ENCODE results near the gene SP9. TPM values are rescaled to one million over a fixed set of nuclear protein-coding genes. Genes with fewer than 3 reads are reported as not detected.

SP9 gene
- total RNA-seq, 2 donors from 2014 or later, result not detected

DNA sequence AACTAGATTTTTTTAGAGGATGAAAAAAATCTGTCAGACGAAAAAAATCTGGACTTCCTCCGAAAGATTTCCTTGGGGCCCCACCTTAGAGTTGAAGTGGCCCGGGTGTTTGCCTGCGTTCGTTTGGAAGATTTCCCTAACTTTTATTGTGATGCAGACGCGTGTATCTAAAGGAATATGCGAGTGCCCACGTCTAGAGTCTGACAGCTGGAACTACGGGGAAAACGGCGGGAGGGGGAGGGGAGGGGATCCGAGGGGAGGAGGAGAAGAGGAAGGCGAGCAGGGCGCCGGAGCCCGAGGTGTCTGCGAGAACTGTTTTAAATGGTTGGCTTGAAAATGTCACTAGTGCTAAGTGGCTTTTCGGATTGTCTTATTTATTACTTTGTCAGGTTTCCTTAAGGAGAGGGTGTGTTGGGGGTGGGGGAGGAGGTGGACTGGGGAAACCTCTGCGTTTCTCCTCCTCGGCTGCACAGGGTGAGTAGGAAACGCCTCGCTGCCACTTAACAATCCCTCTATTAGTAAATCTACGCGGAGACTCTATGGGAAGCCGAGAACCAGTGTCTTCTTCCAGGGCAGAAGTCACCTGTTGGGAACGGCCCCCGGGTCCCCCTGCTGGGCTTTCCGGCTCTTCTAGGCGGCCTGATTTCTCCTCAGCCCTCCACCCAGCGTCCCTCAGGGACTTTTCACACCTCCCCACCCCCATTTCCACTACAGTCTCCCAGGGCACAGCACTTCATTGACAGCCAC is 2.4 kb upstream of the SP9 start:
- intact Hi-C loops (cut with DNase I), result no loop called here
- DNase-seq, result no peak
- no peak for ATAC-seq

DNA sequence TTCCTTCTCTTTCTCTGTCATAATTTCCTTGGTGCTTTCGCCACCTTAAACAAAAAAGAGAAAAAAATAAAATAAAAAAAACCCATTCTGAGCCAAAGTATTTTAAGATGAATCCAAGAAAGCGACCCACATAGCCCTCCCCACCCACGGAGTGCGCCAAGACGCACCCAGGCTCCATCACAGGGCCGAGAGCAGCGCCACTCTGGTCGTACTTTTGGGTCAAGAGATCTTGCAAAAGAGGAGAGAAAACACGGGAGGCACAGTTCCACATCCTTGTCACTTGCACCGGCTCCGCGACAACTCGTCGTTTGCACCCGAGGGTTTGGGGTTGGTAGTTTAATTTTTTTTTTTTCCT is 1.8 kb upstream of the SP9 start:
- ATAC-seq (no peak), DNase-seq (no peak)
- intact Hi-C loops (cut with DNase I), result no loop called here

DNA sequence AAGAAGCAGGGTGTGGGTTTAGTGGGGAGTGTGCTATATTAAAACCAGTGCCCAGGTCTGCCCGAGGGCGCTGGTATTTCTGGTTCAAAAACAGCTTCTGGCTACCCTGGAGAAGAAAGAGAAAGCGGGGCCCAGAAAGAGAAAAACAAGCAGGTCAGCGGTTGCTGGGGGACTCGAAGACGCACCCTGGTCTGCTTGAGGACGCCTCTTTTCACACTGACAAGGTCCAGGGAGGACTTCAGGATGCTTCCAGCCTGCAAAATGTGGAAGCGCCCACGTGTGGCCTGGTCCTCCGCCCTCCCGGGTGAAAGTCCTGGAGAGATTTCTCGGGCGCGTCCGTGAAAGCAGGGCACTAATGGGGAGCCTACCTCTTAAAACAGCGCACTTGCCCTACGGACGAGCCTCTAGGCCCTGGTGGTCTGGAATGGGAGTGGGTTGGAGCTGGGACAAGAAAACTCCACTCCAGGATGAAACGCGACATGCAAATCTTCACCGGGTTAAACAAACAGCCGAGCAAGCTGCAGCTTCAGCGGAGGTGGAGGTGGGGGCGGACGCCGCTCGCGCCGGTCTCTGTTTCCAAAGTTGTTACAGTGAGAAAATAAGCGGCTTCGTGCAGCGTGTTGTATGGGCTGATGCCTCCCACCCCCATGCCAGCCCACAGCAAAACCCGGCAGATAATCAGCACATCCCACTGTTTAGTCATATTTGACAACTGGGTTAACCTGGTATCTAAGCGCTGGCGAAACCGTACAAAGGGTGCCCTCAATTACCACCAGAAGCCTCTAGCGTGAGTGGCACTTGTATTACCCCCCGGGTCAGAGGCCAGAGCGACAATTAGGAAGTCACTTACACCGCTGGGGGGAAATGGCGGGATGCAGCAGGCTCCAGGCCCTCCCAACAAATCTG is 1.1 kb upstream of the SP9 start:
- DNase-seq (no peak), ATAC-seq (no peak)
- intact Hi-C loops (cut with DNase I), result no loop called here

DNA sequence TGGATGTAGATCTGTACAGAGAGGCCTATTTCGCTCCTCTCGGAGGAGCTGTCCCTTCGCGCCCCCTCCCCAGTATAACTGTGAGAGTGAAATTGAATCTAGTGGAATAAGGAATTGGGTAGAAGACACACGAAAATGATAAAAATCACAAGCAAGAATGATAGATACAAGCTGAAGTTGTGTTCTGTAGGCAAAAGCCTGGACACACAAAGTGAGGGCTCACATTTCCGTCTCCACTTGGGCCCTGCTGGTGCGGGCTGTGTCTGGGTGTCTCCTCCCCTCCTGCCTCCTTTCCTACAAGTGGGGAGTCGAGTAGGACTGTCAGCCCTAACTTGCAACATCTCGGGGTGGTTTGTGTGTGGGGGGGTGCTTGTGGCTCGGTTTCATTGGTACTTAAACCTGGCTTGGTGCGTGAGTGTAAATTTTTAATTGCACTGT is 457 bp upstream of the SP9 start:
- ATAC-seq (no peak), DNase-seq (no peak)
- intact Hi-C loops (cut with DNase I), result no loop called here

DNA sequence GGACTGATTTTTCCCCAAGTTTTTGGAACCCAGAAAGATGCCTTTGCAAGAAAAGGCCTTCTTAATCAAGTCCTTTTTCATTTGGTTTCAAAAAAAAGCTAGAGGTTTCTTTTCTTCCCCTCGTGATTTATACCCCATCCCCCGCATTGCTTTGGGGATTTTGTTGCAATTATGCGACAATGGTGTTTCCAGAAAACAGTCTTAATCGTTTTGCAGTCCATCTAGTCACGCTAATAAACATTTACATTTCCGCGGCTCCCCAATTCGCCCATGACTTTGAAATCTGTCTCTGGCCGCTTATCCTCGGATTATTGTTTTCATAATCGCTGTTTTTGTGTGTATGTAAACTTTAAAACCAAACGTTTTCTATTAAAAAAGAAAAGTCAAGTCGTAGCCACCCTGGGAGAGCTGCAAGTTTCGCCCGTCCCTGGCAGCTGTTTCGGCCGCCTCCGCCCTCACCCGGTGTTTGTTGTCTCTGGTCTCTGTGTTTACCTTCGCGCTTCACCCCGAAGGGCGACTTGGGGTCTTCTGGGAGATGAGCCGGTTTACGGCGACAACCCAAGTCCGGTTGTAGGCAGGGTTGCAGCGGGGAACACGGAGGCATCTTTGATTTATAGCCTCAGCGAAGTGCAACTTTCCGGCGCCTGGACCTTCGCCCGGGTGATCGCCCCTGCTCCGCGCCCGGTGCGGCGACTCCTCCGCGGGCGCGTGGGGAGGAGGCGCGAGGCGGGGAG is 667 bp downstream of the SP9 start:
- DNase-seq, result no peak
- no peak for ATAC-seq
- intact Hi-C loops (cut with DNase I), result no loop called here

DNA sequence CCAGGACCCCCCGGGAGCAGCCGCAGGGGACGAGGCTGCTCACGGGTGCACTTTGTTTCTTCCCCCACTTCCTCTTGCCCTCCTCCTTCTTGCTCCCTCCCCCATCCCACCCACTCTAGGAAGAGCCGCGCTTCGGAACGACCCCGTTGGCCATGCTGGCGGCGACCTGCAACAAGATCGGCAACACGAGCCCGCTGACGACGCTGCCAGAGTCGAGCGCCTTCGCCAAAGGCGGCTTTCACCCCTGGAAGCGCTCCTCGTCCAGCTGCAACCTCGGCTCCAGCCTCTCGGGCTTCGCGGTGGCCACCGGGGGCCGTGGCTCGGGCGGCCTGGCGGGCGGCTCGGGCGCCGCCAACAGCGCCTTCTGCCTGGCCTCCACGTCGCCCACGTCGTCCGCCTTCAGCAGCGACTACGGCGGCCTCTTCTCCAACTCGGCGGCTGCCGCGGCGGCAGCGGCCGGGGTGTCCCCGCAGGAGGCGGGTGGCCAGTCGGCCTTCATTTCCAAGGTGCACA is 1.3 kb downstream of the SP9 start:
- peak; percentile 10 to 12 for ATAC-seq
- intact Hi-C loops (cut with DNase I), result no loop called here
- no peak for DNase-seq

DNA sequence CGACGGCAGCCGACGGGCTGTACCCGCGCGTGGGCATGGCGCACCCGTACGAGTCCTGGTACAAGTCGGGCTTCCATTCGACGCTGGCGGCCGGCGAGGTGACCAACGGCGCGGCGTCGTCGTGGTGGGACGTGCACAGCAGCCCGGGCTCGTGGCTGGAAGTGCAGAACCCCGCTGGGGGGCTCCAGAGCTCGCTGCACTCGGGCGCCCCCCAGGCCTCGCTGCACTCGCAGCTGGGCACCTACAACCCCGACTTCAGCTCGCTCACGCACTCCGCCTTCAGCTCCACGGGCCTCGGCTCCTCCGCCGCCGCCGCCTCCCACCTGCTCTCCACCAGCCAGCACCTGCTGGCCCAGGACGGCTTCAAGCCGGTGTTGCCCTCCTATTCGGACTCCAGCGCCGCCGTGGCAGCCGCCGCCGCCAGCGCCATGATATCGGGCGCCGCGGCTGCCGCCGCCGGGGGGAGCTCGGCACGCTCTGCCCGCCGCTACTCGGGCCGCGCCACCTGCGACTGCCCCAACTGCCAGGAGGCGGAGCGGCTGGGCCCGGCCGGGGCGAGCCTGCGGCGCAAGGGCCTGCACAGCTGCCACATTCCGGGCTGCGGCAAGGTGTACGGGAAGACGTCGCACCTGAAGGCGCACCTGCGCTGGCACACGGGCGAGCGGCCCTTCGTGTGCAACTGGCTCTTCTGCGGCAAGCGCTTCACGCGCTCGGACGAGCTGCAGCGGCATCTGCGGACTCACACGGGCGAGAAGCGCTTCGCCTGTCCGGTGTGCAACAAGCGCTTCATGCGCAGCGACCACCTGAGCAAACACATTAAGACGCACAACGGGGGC is 2.0 kb downstream of the SP9 start:
- intact Hi-C loops (cut with DNase I), result no loop called here
- ATAC-seq (peak; percentile 27 to 28), DNase-seq (no peak)

DNA sequence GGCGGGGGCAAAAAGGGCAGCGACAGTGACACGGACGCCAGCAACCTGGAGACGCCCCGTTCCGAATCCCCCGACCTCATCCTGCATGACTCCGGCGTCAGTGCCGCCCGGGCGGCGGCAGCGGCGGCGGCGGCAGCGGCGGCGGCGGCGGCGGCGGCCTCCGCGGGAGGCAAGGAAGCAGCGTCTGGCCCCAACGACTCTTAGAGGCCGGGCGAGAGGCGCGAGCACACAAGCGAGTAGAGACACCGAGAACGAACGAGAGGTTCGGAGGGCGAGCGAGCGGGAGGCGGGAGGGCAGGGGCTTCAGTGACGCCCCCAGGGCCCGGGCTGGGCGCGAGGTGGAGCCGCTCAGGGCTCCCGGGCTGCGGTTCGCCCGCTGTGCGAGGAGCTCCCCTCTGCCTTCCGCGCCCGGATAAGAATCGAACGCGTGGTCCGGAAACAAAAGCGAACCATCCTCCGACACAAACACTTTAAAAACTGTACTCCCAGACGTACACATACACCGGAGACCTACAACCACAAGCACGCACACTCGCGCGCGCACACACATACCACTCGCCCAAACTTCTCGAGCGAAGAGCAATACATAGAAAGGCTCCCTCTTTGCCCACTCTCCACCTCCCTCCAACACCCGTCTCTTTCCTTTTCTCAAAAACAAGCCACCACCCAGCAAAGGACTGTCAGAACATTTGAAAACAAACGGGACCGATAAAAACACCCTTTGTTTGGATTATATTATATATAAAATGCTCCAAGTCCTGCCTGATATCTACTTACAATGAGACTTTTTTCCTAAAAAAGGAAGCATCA is 2.8 kb downstream of the SP9 start:
- DNase-seq (no peak), ATAC-seq (no peak)
- intact Hi-C loops (cut with DNase I), result no loop called here

DNA sequence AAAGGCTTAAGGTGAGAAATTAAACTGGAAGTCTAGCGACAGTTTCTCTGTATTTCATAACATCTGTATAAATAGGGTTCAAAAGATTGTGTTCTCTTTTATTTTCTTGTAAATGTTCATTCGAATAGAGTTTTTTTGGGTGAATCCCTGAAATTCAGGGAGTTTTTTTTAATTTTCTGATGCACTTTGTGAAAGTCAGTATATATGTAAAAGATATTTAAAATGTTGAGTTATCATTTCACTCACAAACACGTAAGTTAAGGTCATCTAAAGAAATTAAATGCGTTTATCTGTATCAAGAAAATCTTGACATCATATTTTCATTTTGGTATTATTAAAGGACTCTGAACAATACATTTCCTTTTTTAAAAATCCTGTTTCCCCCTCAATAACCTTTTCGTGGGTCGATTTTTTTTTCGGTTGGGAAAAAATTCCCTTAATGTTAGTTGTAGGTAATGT is 3.4 kb downstream of the SP9 start:
- ATAC-seq, result no peak
- no peak for DNase-seq
- intact Hi-C loops (cut with DNase I), result no loop called here

DNA sequence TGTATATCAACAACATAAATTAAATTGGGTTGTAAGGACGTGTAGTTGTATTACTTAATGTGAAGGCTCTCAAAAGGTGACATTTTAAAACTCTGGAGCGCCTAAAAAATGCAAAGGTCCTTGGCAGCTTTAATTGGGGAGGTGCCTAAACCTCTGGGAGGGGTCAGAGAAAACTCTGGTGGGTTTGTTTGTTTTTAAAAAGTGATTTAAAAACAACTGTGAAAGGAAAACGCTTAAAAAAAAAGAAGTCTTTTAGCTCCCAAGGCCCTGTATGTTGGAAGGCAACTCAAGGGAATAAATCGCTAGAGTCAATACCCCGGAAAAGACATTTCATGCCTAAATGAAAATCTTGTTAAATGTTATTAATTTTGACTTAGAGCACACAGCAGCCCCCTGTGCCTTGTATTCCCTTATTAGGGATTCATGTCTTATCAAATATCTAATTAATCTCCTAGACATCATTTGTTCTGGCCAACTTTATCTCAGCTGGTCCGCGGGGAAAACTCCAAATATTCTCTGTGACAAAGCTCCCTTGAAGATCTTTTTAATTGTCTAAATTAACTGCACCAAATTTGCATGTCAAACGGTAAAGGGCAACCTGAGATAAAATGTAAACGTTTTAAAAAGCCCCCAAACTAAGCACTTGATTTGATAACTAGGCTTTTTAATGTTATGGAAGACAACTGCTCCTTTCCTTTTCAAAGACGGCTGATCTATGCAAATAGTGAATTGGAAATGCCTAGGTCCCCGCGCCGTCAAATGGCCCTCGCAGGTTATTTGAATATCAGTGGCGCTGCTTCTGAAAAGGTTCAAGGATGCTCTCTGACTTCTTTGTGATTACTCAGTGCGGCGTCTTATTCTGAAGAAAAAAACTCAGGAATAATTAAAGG is 4.2 kb downstream of the SP9 start:
- ATAC-seq, result no peak
- intact Hi-C loops (cut with DNase I), result no loop called here
- DNase-seq, result no peak

DNA sequence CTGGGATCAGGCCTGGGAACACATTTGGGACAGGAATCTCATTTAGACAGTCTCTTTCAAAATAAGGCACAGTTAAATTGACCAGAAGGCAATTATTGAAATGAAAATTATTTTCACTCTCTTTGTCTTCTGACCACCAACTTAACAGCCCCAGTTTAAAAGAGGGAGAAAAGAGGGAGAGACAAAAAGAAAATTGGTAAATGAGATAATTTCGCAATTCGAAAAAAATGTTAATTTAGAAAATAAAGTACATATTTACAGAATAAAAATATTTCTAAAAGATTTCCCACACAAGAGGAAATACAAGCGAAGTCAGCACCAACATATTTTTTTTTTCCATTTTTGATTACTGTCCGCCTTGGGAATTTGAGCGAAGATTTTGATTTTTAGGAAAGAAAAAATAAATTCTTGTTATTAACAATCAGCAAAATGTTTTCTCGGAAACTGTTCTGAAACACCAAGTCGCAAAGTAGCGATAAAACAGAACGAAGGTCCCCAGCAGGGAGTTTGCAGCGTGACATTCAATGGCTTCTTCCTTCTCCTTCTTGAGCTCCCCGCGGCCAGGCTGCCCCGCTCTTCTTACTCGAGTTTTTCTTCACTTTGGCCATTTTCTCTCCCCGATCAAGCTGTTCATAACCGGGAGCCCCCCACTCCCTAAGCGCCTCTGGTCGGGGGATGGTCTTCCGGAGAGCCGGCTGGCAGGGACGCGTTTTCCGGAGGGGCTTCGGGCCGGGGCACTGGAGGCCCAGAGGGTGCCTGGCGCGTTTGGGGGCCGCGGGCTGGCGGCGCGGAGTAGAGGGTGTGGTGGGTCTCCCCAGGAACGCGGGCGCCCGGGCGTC is 5.0 kb downstream of the SP9 start:
- DNase-seq (no peak), ATAC-seq (no peak)
- intact Hi-C loops (cut with DNase I), result loop anchor here (5.0 to 10.0 kb wide), 4 partner anchors 182 to 937 kb away; no protein-coding TSS in a partner anchor

DNA sequence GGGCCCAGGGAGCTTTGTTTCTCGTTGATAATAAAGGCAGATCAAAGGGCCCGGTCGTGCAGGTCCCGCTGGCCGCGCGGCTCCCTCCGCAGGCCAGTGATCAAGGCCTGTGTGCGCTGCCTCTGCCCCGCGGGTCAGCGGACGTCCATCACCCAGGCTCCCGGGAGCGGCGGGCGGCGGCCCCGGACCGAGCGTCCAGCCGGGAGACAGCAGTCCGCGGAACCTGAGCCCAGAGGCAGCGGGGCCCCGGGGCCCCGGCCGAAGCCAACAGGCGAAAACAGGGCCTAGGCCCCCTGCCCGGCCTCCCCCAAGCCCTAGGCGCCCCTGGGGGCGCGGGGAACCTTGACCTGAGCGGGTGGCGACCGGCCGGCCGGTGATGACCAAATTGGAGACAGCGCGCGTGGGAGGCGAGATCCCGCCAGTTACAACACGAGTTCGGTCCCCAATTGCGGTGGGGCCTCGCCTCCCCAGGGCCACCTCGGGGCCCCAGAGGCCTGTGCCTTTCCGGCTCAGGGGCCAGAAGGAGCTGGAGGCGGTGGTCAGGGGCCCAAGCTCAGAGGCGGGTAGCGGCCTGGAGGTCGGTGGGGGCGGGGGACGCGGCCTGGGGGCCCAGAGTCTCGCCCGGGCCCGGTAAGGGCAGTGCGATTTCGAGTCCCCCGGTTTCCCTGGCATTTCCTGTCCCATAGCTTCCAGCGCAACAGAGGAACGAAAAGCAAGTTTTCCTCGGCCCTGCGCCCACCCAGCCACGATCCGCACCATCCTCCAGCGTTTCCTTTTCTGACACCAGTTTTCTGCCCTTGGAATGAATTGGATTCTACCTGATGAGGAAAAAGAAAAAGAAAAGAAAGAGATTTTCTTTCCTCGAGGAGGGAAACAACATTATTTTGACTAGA is 5.9 kb downstream of the SP9 start:
- no peak for DNase-seq
- ATAC-seq, result peak in 1 of 2 donors; percentile 5
- intact Hi-C loops (cut with DNase I), result loop anchor here (5.0 to 10.0 kb wide), 4 partner anchors 183 to 938 kb away; no protein-coding TSS in a partner anchor

DNA sequence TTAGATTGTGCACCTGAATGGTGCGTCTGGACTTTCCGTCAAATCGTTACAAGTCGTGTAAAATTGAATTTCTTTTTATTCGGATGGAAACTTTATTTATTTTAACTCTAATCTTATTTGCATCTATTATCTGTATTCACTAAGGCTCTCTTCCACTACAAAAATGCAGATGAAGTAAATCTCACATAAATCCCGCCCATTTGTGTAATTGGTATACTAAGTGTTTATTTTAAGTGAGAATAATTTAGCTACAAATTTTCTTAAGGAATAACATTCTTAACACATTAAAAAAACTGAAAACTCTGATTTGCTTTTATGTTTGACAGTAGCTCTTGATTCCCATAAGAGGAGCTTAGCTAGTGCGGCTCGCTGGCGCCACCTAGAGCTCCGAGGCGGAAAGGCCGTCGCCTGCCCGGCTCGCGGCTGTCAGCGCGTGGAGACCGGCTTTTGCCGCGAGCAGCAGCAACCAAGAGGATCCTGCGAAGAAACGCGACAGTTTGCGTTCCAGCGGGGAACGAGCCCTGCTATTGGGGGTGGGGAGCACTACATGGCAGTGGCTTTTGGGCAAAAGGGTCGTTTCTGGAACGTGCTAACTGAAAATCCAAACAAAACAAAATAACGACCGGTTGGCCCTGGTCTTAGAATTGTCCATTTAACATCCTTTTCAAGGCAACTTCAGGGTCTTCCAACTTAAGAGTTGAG is 6.7 kb downstream of the SP9 start:
- intact Hi-C loops (cut with DNase I), result loop anchor here (5.0 to 10.0 kb wide), 4 partner anchors 184 to 939 kb away; no protein-coding TSS in a partner anchor
- ATAC-seq (peak; percentile 86 to 88), DNase-seq (peak; percentile 85)

All from left cardiac atrium (tissue), 4 donors.